SK-N-SH treated with all-trans-retinoic acid at 6 μM for 48 hours (cell line): ENCODE data around the gene WDR54.

Experiments
- ATAC-seq: fragments of 200-7000 bp; cut with Tn5 transposase; 3 replicates; pipeline ENCODE4 v1.9.1; 2020; ENCODE audit warnings: mild to moderate bottlenecking, moderate library complexity
- ARNTL ChIP-seq: fragments of 450-650 bp; formaldehyde crosslinking; IDR thresholded peaks from 2 replicates; pipeline ENCODE4 v1.5.0; 2020; ENCODE audit warnings: low read depth, mild to moderate bottlenecking, moderate library complexity, borderline replicate concordance
- BACH2 ChIP-seq: fragments of 250-450 bp; sonication (Bioruptor Pico); IDR thresholded peaks from 2 replicates; pipeline ENCODE4 v1.9.0; 2021; ENCODE audit warnings: mild to moderate bottlenecking, borderline replicate concordance
- CREB5 ChIP-seq: fragments of 250-450 bp; sonication (Bioruptor Pico); IDR thresholded peaks from 2 replicates; pipeline ENCODE4 v1.5.1; 2020; ENCODE audit warnings: low read depth, mild to moderate bottlenecking, moderate library complexity
- CSDC2 ChIP-seq: fragments of 250-450 bp; sonication (Bioruptor Pico); IDR thresholded peaks from 2 replicates; pipeline ENCODE4 v1.5.0; 2020; ENCODE audit warnings: mild to moderate bottlenecking, moderate library complexity
- CSRNP3 ChIP-seq: fragments of 250-450 bp; sonication (Bioruptor Pico); IDR thresholded peaks from 2 replicates; pipeline ENCODE4 v1.5.1; 2021; ENCODE audit warnings: mild to moderate bottlenecking, moderate library complexity
- ESRRG ChIP-seq: fragments of 250-450 bp; sonication (Bioruptor Pico); IDR thresholded peaks from 2 replicates; pipeline ENCODE4 v1.6.1; 2021; ENCODE audit warnings: mild to moderate bottlenecking
- GLIS3 ChIP-seq: fragments of 250-450 bp; sonication (Bioruptor Pico); IDR thresholded peaks from 2 replicates; pipeline ENCODE4 v1.5.0; 2020; ENCODE audit warnings: mild to moderate bottlenecking, moderate library complexity
- ISL1 ChIP-seq: fragments of 250-450 bp; sonication (Bioruptor Pico); IDR thresholded peaks from 2 replicates; pipeline ENCODE4 v2.1.2; 2022; ENCODE audit warnings: mild to moderate bottlenecking, moderate library complexity
- OSR1 ChIP-seq: fragments of 250-450 bp; sonication (Bioruptor Pico); IDR thresholded peaks from 2 replicates; pipeline ENCODE4 v1.8.0; 2022; ENCODE audit warnings: moderate library complexity, mild to moderate bottlenecking, inconsistent platforms
- PATZ1 ChIP-seq: fragments of 250-450 bp; sonication (Bioruptor Pico); IDR thresholded peaks from 2 replicates; pipeline ENCODE4 v1.8.0; 2020; ENCODE audit warnings: mild to moderate bottlenecking, moderate library complexity, borderline replicate concordance
- POU6F1 ChIP-seq: fragments of 250-450 bp; sonication (Bioruptor Pico); IDR thresholded peaks from 2 replicates; pipeline ENCODE4 v1.8.0; 2021; ENCODE audit warnings: low read depth, mild to moderate bottlenecking, moderate library complexity, borderline replicate concordance
- PPARA ChIP-seq: fragments of 250-450 bp; sonication (Bioruptor Pico); IDR thresholded peaks from 2 replicates; pipeline ENCODE4 v1.5.0; 2020; ENCODE audit warnings: mild to moderate bottlenecking, borderline replicate concordance
- RARB ChIP-seq: fragments of 250-450 bp; sonication (Bioruptor Pico); IDR thresholded peaks from 2 replicates; pipeline ENCODE4 v1.8.0; 2021; ENCODE audit warnings: mild to moderate bottlenecking, moderate library complexity
- SNAI2 ChIP-seq: fragments of 250-450 bp; sonication (Bioruptor Pico); IDR thresholded peaks from 2 replicates; pipeline ENCODE4 v1.5.0; 2020; ENCODE audit warnings: mild to moderate bottlenecking, moderate library complexity
- TCF4 ChIP-seq: fragments of 250-450 bp; sonication (Bioruptor Pico); IDR thresholded peaks from 2 replicates; pipeline ENCODE4 v1.8.0; 2021; ENCODE audit warnings: mild to moderate bottlenecking, moderate library complexity, borderline replicate concordance
- TOX ChIP-seq: fragments of 250-450 bp; sonication (Bioruptor Pico); IDR thresholded peaks from 2 replicates; pipeline ENCODE4 v1.8.0; 2021; ENCODE audit warnings: mild to moderate bottlenecking, moderate library complexity, borderline replicate concordance
- TSHZ2 ChIP-seq: fragments of 250-450 bp; sonication (Bioruptor Pico); IDR thresholded peaks from 2 replicates; pipeline ENCODE4 v1.5.0; 2020; ENCODE audit warnings: mild to moderate bottlenecking, moderate library complexity
- ZC3H10 ChIP-seq: fragments of 250-450 bp; sonication (Bioruptor Pico); IDR thresholded peaks from 2 replicates; pipeline ENCODE4 v1.5.1; 2021; ENCODE audit warnings: mild to moderate bottlenecking, moderate library complexity
- ZFP3 ChIP-seq: fragments of 250-450 bp; sonication (Bioruptor Pico); IDR thresholded peaks from 2 replicates; pipeline ENCODE4 v1.5.0; 2020; ENCODE audit warnings: mild to moderate bottlenecking, moderate library complexity
- ZFP30 ChIP-seq: fragments of 450-650 bp; formaldehyde crosslinking; IDR thresholded peaks from 2 replicates; pipeline ENCODE4 v1.5.0; 2022; ENCODE audit warnings: mild to moderate bottlenecking, moderate library complexity
- ZNF565 ChIP-seq: fragments of 450-650 bp; formaldehyde crosslinking; conservative IDR thresholded peaks from 2 replicates; pipeline ENCODE4 v1.5.0; 2020; ENCODE audit warnings: low read depth, mild to moderate bottlenecking, moderate library complexity
- ZNF70 ChIP-seq: fragments of 450-650 bp; formaldehyde crosslinking; IDR thresholded peaks from 2 replicates; pipeline ENCODE4 v1.5.0; 2020; ENCODE audit warnings: mild to moderate bottlenecking, moderate library complexity
- ZNF8 ChIP-seq: fragments of 450-650 bp; formaldehyde crosslinking; IDR thresholded peaks from 2 replicates; pipeline ENCODE4 v1.5.0; 2020; ENCODE audit warnings: mild to moderate bottlenecking, moderate library complexity

WDR54 gene

GRCh38 chr2:74462054-74462785 lies 40.7 kb downstream of the WDR54 start:
- TF ChIP-seq RARB (CRISPR knock-in tag) = no peak
- no peak for TF ChIP-seq CSDC2 (CRISPR knock-in tag)
- no peak for TF ChIP-seq ESRRG
- no peak for TF ChIP-seq ZFP3 (CRISPR knock-in tag)
- no peak for TF ChIP-seq ZNF8 (CRISPR knock-in tag)
- no peak for TF ChIP-seq TSHZ2 (CRISPR knock-in tag)
- no peak for TF ChIP-seq ZNF70 (CRISPR knock-in tag)
- TF ChIP-seq BACH2 (CRISPR knock-in tag) = no peak
- TF ChIP-seq OSR1 = no peak
- no peak for TF ChIP-seq TOX
- no peak for TF ChIP-seq SNAI2 (CRISPR knock-in tag)
- no peak for TF ChIP-seq PPARA
- TF ChIP-seq GLIS3 = no peak
- no peak for TF ChIP-seq CSRNP3
- no peak for TF ChIP-seq POU6F1 (CRISPR knock-in tag)
- no peak for TF ChIP-seq ISL1 (CRISPR knock-in tag)

GRCh38 chr2:74462786-74463105 lies 41.2 kb downstream of the WDR54 start:
- ATAC-seq = no peak
- TF ChIP-seq ZFP30 (no peak), ARNTL (CRISPR knock-in tag) (no peak), CSDC2 (CRISPR knock-in tag) (no peak), GLIS3 (no peak), ZNF70 (CRISPR knock-in tag) (no peak), TCF4 (CRISPR knock-in tag) (no peak), BACH2 (CRISPR knock-in tag) (no peak), RARB (CRISPR knock-in tag) (no peak), CREB5 (CRISPR knock-in tag) (no peak), ZC3H10 (CRISPR knock-in tag) (no peak), CSRNP3 (no peak), ZNF8 (CRISPR knock-in tag) (no peak), PATZ1 (CRISPR knock-in tag) (no peak), SNAI2 (CRISPR knock-in tag) (no peak), ZNF565 (CRISPR knock-in tag) (no peak)

More at GRCh38 chr2:74462054-74462785, 40.7 kb downstream of the WDR54 start:
- no peak for ATAC-seq
